ENCODE results near the gene RGS8.

Gene RGS8

DNA sequence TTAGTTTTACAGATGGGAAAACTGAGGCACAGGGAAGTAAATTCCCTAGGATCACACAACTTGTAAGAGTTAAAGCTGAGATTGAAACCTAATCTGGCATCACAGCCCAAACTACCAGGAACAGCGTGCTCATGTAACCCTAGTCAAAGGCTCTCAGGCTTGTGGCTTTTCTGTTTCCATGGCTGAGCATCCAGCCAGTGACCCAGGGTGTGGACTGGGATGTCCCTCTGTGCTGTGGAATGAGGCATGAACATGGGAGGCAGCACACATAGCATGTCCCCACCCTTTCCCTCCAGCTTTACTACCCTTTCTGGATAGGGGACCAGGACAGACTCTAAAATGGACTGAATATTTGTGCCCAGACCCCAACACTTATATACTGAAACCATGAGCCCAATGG, 45.1 kb downstream of the RGS8 start:
- Histone ChIP-seq H3K36me3 (ENCODE audit: insufficient read depth, insufficient read length, low read length) (no peaks in the 10 kb centered on the region), H3K27me3 (ENCODE audit: insufficient read depth, insufficient read length) (peaks cover 8% of the 10 kb centered on the region), H3K4me3 (ENCODE audit: insufficient read length, low read depth) (no peak overlapping the region), H3K9me3 (ENCODE audit: insufficient read depth, low read length) (no peaks in the 10 kb centered on the region), H3K4me1 (ENCODE audit: insufficient read depth, insufficient read length) (peaks cover 8% of the 10 kb centered on the region), H3K9ac (ENCODE audit: insufficient read length, low read depth) (no peak overlapping the region)
- TF ChIP-seq YY1 (IDR thresholded peaks at IDR 0.05; ENCODE audit: insufficient read depth, insufficient read length) (no peak), ZNF274 (IDR thresholded peaks at IDR 0.05; ENCODE audit: low read depth, low read length) (no peak), SUZ12 (IDR thresholded peaks at IDR 0.05; ENCODE audit: extremely low read depth, insufficient read depth, insufficient read length) (no peak)
- DNase-seq (ENCODE audit: low read depth, low spot score), result no peak

DNA sequence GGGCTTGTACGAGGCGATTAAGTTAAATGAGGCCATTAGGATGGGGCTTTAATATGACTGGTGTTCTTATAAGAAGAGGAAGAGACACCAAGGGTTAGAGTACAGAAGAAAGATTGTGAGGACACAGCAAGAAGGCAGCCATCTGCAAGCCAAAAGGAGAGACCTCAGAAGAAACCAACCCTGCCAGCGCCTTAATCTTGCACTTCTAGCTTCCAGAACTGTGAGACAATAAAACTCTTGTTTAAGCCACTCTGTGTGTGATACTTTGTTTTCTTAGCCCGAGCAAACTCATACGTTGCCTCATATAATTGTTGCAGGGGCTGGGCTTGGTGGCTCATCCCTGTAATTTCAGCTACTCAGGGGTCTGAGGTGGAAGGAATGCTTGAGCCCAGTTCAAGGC, 46.6 kb downstream of the RGS8 start:
- no peak for DNase-seq (ENCODE audit: low read depth, low spot score)
- peaks cover 15% of the 10 kb centered on the region for H3K4me1 ChIP-seq (ENCODE audit: insufficient read depth, insufficient read length)
- H3K9ac ChIP-seq (ENCODE audit: insufficient read length, low read depth), result no peak overlapping the region
- H3K36me3 ChIP-seq (ENCODE audit: insufficient read depth, insufficient read length, low read length), result no peaks in the 10 kb centered on the region
- TF ChIP-seq ZNF274 (IDR thresholded peaks at IDR 0.05; ENCODE audit: low read depth, low read length), result no peak
- TF ChIP-seq YY1 (IDR thresholded peaks at IDR 0.05; ENCODE audit: insufficient read depth, insufficient read length), result no peak
- TF ChIP-seq SUZ12 (IDR thresholded peaks at IDR 0.05; ENCODE audit: extremely low read depth, insufficient read depth, insufficient read length), result no peak
- H3K4me3 ChIP-seq (ENCODE audit: insufficient read length, low read depth), result no peak overlapping the region
- H3K9me3 ChIP-seq (ENCODE audit: insufficient read depth, low read length), result no peaks in the 10 kb centered on the region
- peaks cover 8% of the 10 kb centered on the region for H3K27me3 ChIP-seq (ENCODE audit: insufficient read depth, insufficient read length)

GRCh38 chr1:182635871-182636270, 48.5 kb downstream of the RGS8 start:
- DNase-seq (ENCODE audit: low read depth, low spot score), result no peak
- TF ChIP-seq ZNF274 (IDR thresholded peaks at IDR 0.05; ENCODE audit: low read depth, low read length), result no peak
- no peak for TF ChIP-seq SUZ12 (IDR thresholded peaks at IDR 0.05; ENCODE audit: extremely low read depth, insufficient read depth, insufficient read length)
- no peak for TF ChIP-seq YY1 (IDR thresholded peaks at IDR 0.05; ENCODE audit: insufficient read depth, insufficient read length)
- H3K4me1 ChIP-seq (ENCODE audit: insufficient read depth, insufficient read length), result peaks cover 15% of the 10 kb centered on the region
- no peaks in the 10 kb centered on the region for H3K9me3 ChIP-seq (ENCODE audit: insufficient read depth, low read length)
- no peaks in the 10 kb centered on the region for H3K36me3 ChIP-seq (ENCODE audit: insufficient read depth, insufficient read length, low read length)
- H3K9ac ChIP-seq (ENCODE audit: insufficient read length, low read depth), result no peak overlapping the region
- peaks cover 8% of the 10 kb centered on the region for H3K27me3 ChIP-seq (ENCODE audit: insufficient read depth, insufficient read length)
- no peak overlapping the region for H3K4me3 ChIP-seq (ENCODE audit: insufficient read length, low read depth)

Data from NT2/D1 (cell line).